ENCODE measurements around the gene MS4A7.
"Not testable (repeated sequence)": the region's sequence is repeated elsewhere in the genome, so short reads cannot be mapped to it uniquely, and the experiment has no call there.

The MS4A7 gene, protein sequence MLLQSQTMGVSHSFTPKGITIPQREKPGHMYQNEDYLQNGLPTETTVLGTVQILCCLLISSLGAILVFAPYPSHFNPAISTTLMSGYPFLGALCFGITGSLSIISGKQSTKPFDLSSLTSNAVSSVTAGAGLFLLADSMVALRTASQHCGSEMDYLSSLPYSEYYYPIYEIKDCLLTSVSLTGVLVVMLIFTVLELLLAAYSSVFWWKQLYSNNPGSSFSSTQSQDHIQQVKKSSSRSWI

DNA sequence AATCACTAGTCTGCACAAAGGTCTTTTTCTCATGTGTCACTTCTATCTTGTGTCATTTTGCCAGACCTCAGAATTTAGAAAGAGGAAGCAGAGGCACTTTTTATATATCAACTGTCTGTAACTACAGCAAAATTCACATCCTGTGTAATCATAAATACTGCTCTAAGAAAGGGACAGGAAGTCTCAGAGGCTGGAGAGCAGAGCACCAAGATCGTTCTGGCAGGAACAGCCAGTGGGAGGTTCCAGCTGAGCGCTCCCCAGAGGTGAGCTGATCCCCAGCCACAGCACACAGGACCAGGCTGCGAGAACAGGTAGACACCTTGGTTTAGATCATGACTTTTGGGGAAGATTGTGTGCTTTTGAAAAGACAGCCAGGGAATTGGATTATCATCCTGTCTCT, at the start of gene MS4A7:
Gene MS4A7, plus strand, starts transcription at position 179 of the 400 bp plus-strand sequence. CDS start 4,610 bp downstream, outside the sequence.
- in situ Hi-C loops (cut with MboI; ENCODE audit: low sequenced_read_pairs) = no loop called here

DNA sequence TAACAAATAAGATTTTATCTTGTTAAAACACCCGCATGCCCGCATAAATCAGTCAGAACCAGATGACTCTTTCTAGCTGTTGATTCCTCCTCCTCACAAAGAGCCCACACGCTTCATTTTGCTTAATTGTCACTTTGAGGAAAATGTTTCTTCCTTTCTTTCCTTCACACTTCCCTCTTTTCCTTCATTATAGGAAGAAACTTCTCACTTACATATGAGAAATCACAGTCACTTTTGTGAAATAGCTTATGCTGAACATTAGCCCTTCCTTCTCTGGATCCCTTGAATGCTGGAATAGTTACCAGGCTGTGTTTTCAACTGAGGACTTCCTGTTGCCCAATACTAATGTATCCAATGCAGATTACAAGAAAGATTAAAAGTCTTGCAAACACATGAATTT, 45.5 kb upstream of the MS4A7 start:
- in situ Hi-C loops (cut with MboI; ENCODE audit: low sequenced_read_pairs) = no loop called here

DNA sequence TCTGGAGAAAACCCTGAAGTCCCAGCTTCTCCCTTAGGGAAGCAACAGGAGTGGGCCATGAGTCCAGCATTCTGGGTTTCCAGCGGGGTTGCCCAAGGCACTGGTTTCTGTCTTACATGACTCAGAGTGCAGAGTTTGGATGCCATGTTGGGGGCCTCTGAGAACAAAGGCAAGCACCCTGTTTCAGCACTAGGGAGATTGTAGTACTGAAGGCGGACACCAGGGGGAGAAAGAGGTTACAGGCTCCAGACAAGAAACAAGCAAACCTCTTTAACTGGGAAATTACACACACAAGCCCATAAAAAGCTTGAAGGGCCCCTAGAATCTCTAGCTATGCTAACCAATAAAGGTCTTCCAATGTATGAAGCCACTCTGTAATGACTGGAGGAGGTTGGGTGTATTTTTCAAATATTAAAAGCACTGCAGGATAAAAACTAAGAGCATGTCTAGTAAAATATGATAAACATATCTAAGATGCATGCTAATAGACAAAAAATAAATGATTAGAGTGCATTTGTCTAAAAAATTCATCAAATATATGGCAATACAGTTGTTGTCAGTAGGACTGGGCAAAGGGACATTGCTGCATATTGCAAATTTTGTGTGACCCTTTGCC, 44.2 kb upstream of the MS4A7 start:
- in situ Hi-C loops (cut with MboI; ENCODE audit: low sequenced_read_pairs) = no loop called here

DNA sequence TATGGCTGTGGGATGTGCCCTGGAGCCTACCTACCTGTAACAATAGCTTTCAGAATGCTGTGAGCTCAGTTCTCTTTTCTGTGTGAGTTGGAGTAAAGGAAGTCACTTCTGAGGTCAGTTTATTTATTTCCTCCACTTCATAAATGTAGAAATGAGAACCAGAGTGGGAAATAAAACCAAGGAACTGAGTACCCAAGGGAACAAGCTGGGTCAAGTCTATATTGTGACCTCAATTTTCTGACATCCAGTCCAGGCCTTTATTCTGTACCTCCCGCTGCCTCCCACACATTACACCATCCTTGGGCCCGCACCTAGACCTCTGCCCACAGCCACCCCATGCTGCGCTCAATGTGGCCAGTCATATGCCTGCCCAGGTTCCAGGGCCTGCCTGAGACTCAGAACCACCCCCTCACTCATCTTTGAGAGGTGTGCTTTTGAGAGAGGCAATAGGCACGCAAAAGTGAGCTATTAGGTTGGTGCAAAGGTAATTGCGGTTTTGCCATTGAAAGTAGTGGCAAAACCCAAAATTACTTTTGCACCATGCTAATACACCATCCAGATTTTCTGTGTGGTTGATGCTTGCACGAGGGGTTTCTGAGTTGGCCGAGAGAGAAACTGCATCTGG, 41.5 kb upstream of the MS4A7 start:
- in situ Hi-C loops (cut with MboI; ENCODE audit: low sequenced_read_pairs) = no loop called here

DNA sequence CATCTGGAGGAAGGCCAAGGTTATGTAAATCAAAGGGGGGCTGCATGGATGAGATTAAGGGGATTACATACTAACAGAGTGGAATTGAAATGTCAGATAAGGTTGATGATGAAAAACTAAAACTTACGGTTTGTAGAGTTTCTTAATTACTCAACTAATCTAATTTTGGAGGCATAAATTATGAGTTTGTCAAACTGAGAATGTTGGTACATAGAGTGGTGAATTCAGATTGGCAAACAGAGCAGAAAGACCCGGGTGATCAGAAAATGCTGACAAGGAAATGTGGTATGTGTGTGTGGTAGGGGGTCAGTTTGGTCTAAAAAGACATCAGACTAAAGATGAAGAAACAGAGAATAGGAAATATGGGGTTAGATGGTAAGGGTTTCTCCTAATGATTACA, 40.3 kb upstream of the MS4A7 start:
- in situ Hi-C loops (cut with MboI; ENCODE audit: low sequenced_read_pairs) = no loop called here

DNA sequence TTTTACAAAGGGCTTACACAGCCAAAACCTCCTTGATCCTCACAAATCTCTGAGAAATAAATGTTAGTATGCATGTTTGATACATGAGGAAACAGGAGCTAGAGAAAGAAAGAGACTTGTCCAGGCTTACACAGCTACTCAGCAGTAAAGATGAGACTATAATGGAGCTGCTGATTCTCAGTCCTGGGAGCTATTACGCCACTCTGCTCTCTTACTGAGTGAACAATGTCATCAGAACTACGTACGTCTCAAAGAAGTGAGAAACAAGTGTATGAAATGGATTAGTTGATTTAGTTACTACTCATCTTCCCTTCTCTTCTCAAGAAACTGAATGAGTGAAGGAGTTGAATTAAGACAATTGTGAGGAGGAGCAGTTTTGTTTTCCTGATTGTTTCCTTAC, 39.0 kb upstream of the MS4A7 start:
- in situ Hi-C loops (cut with MboI; ENCODE audit: low sequenced_read_pairs) = no loop called here

DNA sequence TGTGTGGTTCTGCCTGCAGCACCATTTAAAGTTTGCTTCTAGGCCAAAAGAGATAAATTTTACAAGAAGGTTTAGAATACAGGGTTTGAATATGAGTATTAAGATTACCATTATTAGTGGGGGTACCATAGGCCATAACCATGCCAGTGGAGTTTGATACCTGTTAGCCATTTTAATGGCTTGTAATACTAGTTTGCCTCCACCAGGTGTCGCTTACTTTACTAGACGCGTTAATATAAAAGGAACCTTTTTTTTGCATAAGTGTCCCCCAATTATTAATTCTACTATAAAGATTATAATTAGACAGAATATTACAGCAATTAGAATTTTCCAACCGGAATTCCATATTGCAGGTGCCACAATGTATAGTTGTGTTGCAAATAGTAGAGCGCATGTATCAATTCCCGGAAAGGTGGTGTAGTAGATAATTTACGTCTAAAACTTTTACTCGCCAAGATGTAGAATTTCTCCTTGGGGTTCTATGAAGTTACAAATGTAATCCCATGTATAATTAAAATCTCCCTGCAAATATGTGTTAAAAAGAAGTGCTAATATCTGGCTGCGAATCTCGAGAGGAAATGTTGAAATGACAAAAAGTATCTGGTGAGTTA, 35.1 kb upstream of the MS4A7 start:
- in situ Hi-C loops (cut with MboI; ENCODE audit: low sequenced_read_pairs) = loop anchor here (10.0 kb wide), 1 partner anchor 272 kb away; no protein-coding TSS in a partner anchor

DNA sequence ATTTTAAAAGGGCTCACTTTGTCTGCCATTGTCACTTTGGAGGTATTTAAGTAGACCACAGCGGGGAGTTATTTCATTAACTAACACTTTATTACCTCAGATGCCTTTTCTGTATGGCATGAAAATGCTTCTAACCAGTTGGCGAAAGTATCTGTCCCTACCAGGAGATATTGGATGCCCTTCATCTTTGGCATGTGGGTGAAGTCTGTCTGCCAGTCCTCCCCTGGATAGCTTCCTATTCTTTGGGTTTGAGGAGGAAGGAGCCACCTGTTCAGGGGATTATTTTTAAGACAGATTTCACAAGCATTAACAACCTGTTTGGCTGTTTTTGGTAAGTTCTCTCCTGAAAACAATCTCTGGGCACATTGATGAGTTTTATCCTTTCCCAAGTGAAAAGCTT, 34.2 kb upstream of the MS4A7 start:
- in situ Hi-C loops (cut with MboI; ENCODE audit: low sequenced_read_pairs) = loop anchor here (10.0 kb wide), 1 partner anchor 271 kb away; no protein-coding TSS in a partner anchor

DNA sequence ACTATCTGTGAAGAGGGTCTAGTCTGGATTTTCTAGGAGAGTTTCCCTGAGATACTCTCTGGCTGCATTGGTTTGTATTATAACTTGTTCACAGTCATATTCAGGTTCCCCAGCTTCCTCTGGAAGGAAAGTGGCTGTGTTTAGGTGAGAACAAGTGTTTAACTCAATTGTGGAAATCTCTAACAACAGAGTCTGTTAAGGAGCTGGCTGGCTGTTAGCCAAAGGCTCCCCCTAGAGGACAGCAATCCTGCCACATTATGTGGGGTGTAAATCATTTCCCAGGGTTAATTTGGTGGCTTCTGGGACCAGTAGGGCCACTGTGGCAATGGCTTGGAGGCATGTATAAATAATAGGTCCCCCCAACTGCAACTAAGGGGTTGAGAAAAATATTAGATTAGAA, 32.8 kb upstream of the MS4A7 start:
- in situ Hi-C loops (cut with MboI; ENCODE audit: low sequenced_read_pairs) = loop anchor here (10.0 kb wide), 1 partner anchor 269 kb away; no protein-coding TSS in a partner anchor

DNA sequence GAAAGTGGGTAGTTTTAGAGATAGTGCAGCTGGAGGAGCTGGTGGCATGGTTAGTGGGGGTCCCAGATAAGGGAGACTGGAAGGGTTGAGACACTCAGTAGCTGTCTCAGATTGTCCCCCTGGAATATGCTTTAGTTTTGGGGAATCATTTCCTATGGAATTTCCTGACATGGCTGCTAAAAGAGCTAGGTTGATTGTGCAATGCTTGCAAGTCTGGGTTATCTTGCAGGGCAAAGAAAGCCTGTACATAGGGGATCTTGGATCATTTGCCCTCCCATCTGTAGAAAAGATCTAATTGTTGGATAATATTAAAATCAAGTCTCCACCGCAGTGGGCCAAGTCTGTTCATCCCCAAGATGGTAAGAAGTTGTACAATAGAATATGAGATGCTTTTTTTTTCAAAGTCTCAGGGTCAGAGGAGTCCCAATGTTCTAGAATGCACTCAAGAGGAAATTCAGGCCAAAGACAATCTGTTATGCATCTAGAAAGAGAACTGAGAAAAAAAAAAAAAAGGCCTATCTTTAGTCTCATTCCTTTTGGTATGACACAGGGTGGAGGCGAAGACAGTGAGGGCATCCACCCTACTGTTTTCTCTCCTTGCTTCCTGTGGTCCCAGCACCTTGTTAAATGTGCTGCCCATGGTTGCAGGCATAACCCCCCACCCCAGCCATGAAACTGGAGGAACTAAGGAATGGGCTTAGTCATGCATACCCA, 31.1 kb upstream of the MS4A7 start:
- in situ Hi-C loops (cut with MboI; ENCODE audit: low sequenced_read_pairs) = loop anchor here (10.0 kb wide), 1 partner anchor 268 kb away; no protein-coding TSS in a partner anchor

DNA sequence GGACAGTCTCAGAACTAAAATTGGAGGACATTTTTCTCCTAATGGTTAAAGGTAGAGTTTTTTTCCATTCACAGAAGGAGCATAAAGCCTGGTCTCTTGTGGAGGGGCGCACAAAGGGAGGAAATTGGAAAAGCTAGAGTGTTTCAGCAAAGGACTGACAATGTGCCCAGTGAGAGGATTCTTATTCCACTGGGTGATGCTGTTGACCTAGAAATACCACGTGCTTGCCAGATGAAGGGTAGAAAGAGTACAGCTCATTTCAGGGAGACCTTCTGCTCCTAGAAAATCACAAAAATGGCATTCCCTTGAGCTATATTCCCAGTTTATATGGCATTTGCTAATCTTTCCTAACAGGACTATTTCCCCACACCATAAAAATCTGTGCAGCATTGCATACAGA, 30.2 kb upstream of the MS4A7 start:
- in situ Hi-C loops (cut with MboI; ENCODE audit: low sequenced_read_pairs) = loop anchor here (10.0 kb wide), 1 partner anchor 267 kb away; no protein-coding TSS in a partner anchor

DNA sequence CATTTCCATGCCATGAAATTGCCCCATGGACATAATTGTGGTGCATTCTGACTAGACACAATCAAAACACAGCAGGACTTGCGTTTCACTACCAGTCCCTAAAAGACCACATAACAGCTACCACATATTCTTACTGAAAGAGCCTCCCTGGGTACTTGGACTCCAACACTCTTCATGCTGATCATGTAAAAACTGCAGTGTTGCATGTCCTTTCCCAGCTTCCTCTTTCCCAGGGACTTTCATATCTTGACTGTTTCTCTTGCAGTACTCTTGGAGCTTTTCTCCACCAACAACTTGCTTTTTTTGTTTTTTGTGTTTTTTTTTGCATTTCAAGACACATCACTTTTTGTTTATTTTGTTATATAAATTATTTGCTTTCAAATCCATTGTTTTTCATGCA, 28.3 kb upstream of the MS4A7 start:
- in situ Hi-C loops (cut with MboI; ENCODE audit: low sequenced_read_pairs) = loop anchor here (10.0 kb wide), 1 partner anchor 265 kb away; no protein-coding TSS in a partner anchor

DNA sequence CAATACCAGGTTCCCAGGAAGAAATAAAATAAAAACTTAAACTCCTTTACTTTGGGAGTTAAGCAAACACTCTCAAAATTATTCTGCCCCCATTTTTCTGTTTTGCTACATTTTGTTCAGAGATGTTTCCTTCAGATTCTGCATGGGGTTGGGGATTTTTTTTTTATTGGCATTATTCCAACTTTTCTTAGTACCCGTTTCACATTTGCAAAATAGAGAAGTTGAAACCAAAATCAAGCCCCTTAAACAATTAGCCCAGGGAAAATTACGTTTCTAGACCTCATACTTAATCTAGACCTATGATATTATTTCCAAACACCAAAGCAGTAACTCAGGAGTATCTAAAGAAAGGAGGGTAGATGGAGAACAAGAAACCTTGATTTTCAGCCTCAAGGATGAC, 20.6 kb upstream of the MS4A7 start:
- in situ Hi-C loops (cut with MboI; ENCODE audit: low sequenced_read_pairs) = no loop called here

DNA sequence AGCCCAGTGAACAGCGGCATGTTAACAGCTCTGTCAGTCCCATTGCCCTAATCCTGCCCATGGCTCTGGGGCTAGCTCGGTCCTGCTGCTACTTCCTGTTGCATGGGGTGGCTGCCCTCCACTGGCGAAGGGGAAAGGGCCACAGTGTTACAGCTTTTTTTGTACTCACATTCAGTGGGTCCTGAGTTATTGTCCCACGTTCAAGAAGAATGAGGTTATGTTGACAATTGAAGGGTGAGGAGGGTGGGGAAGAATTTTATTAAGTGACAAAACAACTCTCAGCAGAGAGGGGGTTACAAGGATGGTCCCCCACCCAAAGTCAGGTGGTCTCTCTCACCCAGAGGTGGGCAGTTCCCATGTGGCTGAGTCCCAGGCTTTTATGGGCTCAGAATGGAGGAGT, 17.7 kb upstream of the MS4A7 start:
- in situ Hi-C loops (cut with MboI; ENCODE audit: low sequenced_read_pairs) = no loop called here

DNA sequence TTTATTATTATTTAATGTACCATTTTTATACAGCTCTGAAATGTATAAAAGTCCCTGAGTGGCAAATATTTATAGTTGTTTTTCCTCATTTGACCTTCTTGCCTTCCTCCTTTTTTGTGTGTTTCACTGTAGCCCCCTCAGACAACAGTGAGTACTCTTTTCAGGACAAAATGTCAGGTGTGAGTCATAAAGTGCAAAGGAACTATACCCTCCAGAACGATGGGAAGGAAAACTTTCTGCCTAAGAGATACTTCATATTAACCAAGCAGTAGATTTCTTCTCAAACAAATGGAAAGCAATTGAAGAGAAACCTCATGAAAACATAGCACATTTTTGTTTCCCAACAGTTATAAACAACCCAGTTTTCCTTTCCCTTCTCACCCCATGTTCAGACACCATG, 16.1 kb upstream of the MS4A7 start:
- in situ Hi-C loops (cut with MboI; ENCODE audit: low sequenced_read_pairs) = no loop called here

DNA sequence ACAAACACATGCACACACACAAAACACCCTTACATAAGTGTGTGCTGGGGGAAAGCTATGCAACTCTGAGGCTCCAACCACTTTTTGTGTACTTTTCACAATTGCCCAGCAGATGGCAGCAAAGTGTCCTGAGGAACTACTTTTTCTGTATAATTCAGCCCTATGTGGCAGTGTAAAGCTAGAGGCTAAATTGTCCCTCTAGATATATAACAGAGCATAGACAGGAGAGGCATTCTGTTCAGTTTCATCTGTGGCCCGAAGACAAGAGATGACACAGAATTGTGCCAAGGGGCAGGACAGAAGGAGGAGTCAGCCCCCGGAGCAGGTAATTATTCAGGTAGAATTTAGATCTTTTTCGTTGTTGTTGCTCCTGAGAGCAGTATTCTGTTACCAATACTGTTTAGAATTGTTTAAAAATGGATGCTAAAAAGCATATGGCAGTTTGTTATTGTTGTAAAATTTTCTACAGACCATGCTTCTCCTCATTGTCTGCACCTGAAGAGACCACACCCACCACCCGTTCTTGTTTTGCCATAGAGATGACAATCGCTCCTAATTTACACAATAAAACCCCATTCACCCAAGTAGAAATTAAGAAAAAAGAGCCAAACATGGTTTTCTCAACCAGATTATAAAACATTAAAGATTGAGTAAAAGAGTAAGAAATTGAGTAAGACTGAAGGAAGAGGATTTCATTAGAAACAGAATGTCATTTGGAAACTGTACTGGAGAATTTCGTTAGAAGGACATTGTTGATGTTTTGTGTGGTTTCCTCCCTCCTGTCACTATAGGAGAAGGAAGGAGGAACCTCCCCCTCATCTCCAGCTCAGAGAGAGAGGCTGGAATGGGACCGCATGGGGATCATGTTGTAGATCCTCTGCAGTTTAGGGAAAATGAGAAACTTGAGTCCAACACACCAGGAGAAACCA, 14.5 kb upstream of the MS4A7 start:
- in situ Hi-C loops (cut with MboI; ENCODE audit: low sequenced_read_pairs) = no loop called here

DNA sequence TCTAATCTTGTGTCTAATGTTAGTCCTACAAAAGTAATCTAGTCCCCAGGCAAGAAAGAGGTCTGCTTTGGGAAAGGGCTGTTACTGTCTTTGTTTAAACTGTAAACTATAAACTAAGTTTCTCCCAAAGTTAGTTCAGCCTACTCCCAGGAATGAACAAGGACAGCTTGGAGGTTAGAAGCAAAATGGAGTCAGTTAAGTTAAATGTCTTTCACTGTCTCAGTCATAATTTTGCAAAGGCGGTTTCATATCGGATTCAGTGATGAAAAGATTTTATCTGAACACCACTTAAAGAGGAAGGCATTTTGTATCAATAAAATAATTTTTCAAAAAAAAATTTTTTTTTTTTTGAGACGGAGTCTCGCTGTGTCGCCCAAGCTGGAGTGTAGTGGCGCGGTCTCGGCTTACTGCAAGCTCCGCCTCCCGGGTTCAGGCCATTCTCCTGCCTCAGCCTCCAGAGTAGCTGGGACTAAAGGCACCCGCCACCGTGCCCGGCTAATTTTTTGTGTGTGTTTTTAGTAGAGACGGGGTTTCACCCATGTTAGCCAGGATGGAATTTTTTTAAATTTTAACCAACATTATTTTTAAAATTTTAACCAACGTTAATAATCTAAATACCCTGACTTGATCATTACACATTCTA, 11.9 kb upstream of the MS4A7 start:
- in situ Hi-C loops (cut with MboI; ENCODE audit: low sequenced_read_pairs) = not testable (repeated sequence)

DNA sequence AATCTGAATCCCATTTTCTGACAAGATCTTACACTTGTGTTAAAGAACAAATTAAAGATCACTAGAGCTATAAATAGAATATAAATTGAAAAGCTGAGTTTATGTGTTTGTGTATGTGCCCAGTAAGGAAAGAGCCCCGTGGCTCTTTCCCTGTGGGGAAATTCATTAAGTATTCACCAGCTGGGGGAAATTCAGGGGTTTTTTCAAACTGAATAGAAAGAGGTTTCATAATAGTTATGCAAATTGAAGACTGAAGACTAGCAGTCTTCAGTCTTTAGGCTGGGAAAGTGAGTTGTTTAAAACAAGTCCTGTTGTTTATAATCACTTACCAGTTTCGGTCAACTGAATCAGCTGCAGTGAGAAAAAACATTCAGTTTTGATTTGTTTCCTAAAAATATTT, 11.3 kb upstream of the MS4A7 start:
- in situ Hi-C loops (cut with MboI; ENCODE audit: low sequenced_read_pairs) = no loop called here

DNA sequence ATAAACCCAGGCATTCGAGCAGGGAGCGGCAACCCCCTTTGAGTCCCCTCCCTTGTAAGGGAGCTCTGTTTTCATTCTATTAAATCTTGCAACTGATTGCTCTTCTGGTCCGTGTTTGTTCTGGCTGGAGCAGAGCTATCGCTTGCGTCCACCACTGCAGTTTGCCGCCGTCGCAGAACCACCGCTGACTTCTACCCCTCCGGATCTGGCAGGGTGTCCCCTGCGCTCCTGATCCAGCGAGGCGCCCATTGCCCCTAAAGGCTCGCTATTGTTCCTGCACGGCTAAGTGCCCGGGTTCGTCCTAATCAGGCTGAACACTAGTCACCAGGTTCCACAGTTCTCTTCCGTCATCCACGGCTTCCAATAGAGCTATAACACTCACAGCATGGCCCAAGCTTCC, 10.4 kb upstream of the MS4A7 start:
- in situ Hi-C loops (cut with MboI; ENCODE audit: low sequenced_read_pairs) = no loop called here

All from HL-60/S4 (cell line).